ENCODE measurements around the gene MMP21.

GRCh38 chr10:125719173-125720001, 56.2 kb downstream of the MMP21 start, which contains the start of gene EDRF1:
- TF ChIP-seq CTCF (conservative IDR thresholded peaks at IDR 0.05 in 1 of 2, IDR thresholded peaks at IDR 0.05 in 1 of 2; ENCODE audit: low read depth in 1 of 2, low read length in 2 of 2) (no peak), EZH2 (IDR thresholded peaks at IDR 0.05; ENCODE audit: low read length, missing control alignments) (no peak)
